Calu3 (cell line): ENCODE measurements around the gene NHLH2. TPM values are rescaled to one million over a fixed set of nuclear protein-coding genes. Genes with fewer than 3 reads are reported as not detected.

Experiments used
- BruUV-seq: library from RNA; stranded (reverse); fragments of 400-500 nt; replicated peaks from 2 replicates; lab custom pipeline; 2021; lab: Mats Ljungman, UMichigan
- CTCF ChIA-PET: fragments of 300-600 bp; sonication (Branson Sonifier 250); formaldehyde crosslinking; loops from one replicate; lab custom pipeline; 2022; ENCODE audit warnings: antibody characterized with exemption; lab: Charles Lee
- DNase-seq: peaks from one replicate; pipeline ENCODE4 v3.0.0; 2022
- H3K27ac Mint-ChIP-seq: one replicate; pipeline ENCODE4 v1.8.0; 2022; ENCODE audit warnings: mixed read lengths; ENCODE audit not compliant: unreplicated experiment
- H3K27me3 Mint-ChIP-seq: one replicate; pipeline ENCODE4 v1.8.0; 2022; ENCODE audit warnings: mixed read lengths; ENCODE audit not compliant: unreplicated experiment
- H3K36me3 Mint-ChIP-seq: one replicate; pipeline ENCODE4 v1.8.0; 2022; ENCODE audit warnings: mild to moderate bottlenecking, moderate library complexity, mixed read lengths; ENCODE audit not compliant: insufficient read depth, unreplicated experiment
- H3K4me1 Mint-ChIP-seq: one replicate; pipeline ENCODE4 v1.8.0; 2022; ENCODE audit warnings: mild to moderate bottlenecking, low read depth, mixed read lengths; ENCODE audit not compliant: unreplicated experiment
- H3K4me3 Mint-ChIP-seq: one replicate; pipeline ENCODE4 v1.8.0; 2022; ENCODE audit warnings: mild to moderate bottlenecking, low read depth, moderate library complexity, mixed read lengths; ENCODE audit not compliant: unreplicated experiment
- H3K9me3 Mint-ChIP-seq: one replicate; pipeline ENCODE4 v1.8.0; 2022; ENCODE audit warnings: low read depth, mixed read lengths; ENCODE audit not compliant: unreplicated experiment
- intact Hi-C: fragments of 100-400 bp; cut with micrococcal nuclease; formaldehyde crosslinking; loops from one replicate; pipeline ENCODE4 v1.10.0; 2022; ENCODE audit not compliant: unreplicated experiment
- total RNA-seq: library from RNA; stranded (reverse); gene quantifications from 2 replicates; pipeline ENCODE4 v1.2.3, GENCODE V29; 2022
- TF ChIP-seq, protein P1 (sequence below): fragments of 200-600 bp; IDR thresholded peaks from one replicate; pipeline ENCODE4 v1.8.0; 2022; ENCODE audit warnings: antibody characterized with exemption; ENCODE audit not compliant: unreplicated experiment

NHLH2 gene
- total RNA-seq, 1 experiment from 2014 or later: not detected

DNA sequence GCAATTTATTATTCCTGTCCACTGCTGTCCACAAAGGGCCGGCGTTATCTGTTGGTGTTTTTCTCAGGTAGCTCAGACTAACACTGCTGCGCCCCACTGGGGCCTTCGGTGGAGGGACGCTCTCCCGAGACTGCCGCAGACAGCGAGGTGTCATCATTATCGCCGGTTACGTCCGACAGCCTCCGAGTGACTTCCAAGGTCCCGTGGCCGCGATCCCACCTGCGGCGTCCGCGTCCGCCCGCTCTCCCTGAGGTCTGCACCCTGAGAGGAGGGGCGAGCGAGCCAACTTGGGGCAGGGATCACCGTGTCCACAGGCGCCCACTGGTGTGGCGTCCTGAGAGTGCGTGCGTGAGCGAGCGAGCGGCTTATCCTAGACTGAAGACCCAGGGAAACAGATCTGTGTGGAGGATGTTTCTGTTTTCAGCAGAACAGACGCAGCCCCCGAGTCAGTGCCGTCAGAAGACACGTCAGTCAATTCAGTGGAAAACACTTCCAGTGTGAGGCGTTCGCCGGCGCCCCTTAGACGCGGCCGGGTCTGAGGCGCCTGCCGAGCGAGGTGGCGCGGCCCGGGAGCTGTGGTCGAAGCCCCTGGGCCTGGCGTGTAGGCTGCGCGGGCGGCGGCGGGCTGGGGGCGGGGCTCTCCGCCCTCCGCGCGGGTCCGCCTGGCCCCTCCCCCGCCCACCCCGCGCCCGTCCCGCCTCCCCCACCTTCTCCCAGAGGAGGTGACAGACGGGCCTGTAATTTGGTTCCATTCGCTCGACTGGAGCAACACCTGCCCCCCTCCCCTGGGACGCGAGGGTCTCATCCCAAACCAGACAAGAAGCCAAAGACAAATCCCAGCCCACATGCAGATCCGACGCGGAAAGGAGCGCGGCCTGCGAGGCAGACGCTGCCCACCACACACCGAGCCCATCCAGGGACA, 12.6 kb downstream of the NHLH2 start:
- peaks cover 33% of the 10 kb centered on the region for H3K27me3 Mint-ChIP-seq

DNA sequence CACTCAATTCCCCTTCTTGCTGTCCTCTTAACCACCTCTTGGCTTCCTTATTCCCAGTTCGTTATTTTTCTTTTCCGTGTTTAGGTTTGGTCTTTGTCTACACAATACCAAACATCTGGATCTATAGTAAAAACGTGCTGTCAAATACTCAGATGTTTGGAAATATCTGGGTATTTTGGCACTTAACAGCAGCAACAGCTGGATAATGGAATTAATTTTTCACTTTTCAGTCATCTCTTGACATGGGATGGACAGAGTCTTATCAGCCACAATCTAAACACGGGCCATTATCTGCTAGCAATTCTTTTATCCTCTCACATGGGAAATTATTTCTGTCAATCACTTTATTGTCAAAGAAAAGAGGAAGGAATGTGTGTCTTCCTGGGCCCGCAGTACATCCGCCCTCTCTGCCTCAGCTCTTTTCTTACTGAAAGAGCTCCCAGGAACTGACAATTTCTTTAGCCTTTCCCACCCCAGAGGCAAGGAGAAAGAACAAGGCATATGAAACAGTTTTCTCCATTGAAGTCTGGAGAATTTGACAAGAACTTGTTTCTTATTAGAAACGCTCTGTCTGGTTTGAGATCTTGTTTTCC, 13.4 kb downstream of the NHLH2 start:
- intact Hi-C loops: no loop called here
- no TSS peak for BruUV-seq
- no peak for DNase-seq
- H3K4me1 Mint-ChIP-seq: no peaks in the 10 kb centered on the region
- H3K27ac Mint-ChIP-seq: no peak overlapping the region
- CTCF ChIA-PET: no interaction called here
- H3K27me3 Mint-ChIP-seq: peaks cover 28% of the 10 kb centered on the region
- H3K9me3 Mint-ChIP-seq: no peaks in the 10 kb centered on the region
- no peak overlapping the region for H3K4me3 Mint-ChIP-seq
- TF ChIP-seq, protein P1, sequence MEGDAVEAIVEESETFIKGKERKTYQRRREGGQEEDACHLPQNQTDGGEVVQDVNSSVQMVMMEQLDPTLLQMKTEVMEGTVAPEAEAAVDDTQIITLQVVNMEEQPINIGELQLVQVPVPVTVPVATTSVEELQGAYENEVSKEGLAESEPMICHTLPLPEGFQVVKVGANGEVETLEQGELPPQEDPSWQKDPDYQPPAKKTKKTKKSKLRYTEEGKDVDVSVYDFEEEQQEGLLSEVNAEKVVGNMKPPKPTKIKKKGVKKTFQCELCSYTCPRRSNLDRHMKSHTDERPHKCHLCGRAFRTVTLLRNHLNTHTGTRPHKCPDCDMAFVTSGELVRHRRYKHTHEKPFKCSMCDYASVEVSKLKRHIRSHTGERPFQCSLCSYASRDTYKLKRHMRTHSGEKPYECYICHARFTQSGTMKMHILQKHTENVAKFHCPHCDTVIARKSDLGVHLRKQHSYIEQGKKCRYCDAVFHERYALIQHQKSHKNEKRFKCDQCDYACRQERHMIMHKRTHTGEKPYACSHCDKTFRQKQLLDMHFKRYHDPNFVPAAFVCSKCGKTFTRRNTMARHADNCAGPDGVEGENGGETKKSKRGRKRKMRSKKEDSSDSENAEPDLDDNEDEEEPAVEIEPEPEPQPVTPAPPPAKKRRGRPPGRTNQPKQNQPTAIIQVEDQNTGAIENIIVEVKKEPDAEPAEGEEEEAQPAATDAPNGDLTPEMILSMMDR: no peak
- no peaks in the 10 kb centered on the region for H3K36me3 Mint-ChIP-seq

More for the DNA sequence above, 12.6 kb downstream of the NHLH2 start:
- Mint-ChIP-seq H3K27ac (no peak overlapping the region), H3K9me3 (no peaks in the 10 kb centered on the region), H3K36me3 (no peaks in the 10 kb centered on the region), H3K4me3 (no peak overlapping the region), H3K4me1 (no peaks in the 10 kb centered on the region)
- no peak for DNase-seq
- TF ChIP-seq, protein P1: no peak
- BruUV-seq: no TSS peak
- CTCF ChIA-PET: interaction anchor here (0.6 kb wide), 1 partner anchor 510 kb away, joined by 3 read pairs; no protein-coding TSS in a partner anchor
- intact Hi-C loops: no loop called here

DNA sequence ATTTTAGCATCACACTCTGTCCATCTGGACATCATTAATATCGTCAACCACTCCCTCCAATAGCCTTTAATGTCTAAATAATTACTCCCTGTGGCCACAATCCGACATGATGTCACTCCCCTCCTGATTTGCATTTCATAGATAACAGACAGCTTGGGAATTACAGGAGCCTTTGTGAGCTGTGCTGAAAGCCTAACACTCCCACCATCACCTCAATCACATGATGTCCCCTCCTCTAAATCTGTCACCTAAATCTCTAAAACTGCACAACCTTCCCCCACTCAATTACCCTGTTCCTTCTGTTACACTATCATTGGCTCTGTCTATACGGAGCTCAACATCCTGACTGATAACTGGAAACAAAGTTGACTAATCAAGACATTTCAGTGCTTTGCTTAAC, 14.3 kb downstream of the NHLH2 start:
- no peaks in the 10 kb centered on the region for H3K36me3 Mint-ChIP-seq
- H3K27ac Mint-ChIP-seq: no peak overlapping the region
- no peak for DNase-seq
- no peaks in the 10 kb centered on the region for H3K4me1 Mint-ChIP-seq
- BruUV-seq: no TSS peak
- H3K4me3 Mint-ChIP-seq: no peak overlapping the region
- CTCF ChIA-PET: no interaction called here
- peaks cover 28% of the 10 kb centered on the region for H3K27me3 Mint-ChIP-seq
- intact Hi-C loops: no loop called here
- TF ChIP-seq, protein P1: no peak
- no peaks in the 10 kb centered on the region for H3K9me3 Mint-ChIP-seq

DNA sequence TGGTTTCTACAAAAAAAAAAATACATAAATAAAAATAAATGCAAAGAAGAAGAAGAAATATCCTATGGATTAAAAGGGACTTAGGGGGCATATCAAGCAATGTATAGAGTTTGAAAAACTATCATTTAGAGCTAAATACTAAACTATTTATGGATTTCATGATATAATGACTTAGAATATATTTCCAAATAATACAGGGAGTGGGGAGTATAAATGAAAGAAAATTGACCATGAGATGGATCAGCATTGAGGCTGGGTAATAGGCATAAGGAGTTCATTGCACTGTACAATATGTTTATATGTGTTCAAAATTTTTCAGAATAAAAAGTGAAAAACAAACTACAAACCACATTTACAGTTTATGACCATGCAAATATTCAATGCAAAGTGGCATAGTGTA, 18.8 kb downstream of the NHLH2 start:
- BruUV-seq: no TSS peak
- no peaks in the 10 kb centered on the region for H3K4me1 Mint-ChIP-seq
- H3K4me3 Mint-ChIP-seq: no peak overlapping the region
- no peaks in the 10 kb centered on the region for H3K9me3 Mint-ChIP-seq
- no peak overlapping the region for H3K27ac Mint-ChIP-seq
- no peaks in the 10 kb centered on the region for H3K36me3 Mint-ChIP-seq
- intact Hi-C loops: no loop called here
- TF ChIP-seq, protein P1: no peak
- no peak for DNase-seq
- CTCF ChIA-PET: no interaction called here
- peaks cover 20% of the 10 kb centered on the region for H3K27me3 Mint-ChIP-seq
